Neural progenitor cell (in vitro differentiated cells): ENCODE data around the gene HGD.

Experiments
- EZH2 ChIP-seq: fragments of 200-600 bp; sonication (generic); IDR thresholded peaks from 2 replicates; pipeline ENCODE4 v1.6.1; 2017; ENCODE audit warnings: antibody characterized with exemption, mild to moderate bottlenecking, moderate library complexity
- EZH2phosphoT487 ChIP-seq: fragments of 200-600 bp; sonication (generic); IDR thresholded peaks from 2 replicates; pipeline ENCODE4 v1.6.1; 2017; ENCODE audit warnings: antibody characterized with exemption
- TF ChIP-seq, protein P1 (sequence below): fragments of 200-600 bp; sonication (generic); IDR thresholded peaks from 2 replicates; pipeline ENCODE4 v1.5.1; 2017; ENCODE audit warnings: antibody characterized with exemption, mild to moderate bottlenecking

- TF ChIP-seq, protein P1, sequence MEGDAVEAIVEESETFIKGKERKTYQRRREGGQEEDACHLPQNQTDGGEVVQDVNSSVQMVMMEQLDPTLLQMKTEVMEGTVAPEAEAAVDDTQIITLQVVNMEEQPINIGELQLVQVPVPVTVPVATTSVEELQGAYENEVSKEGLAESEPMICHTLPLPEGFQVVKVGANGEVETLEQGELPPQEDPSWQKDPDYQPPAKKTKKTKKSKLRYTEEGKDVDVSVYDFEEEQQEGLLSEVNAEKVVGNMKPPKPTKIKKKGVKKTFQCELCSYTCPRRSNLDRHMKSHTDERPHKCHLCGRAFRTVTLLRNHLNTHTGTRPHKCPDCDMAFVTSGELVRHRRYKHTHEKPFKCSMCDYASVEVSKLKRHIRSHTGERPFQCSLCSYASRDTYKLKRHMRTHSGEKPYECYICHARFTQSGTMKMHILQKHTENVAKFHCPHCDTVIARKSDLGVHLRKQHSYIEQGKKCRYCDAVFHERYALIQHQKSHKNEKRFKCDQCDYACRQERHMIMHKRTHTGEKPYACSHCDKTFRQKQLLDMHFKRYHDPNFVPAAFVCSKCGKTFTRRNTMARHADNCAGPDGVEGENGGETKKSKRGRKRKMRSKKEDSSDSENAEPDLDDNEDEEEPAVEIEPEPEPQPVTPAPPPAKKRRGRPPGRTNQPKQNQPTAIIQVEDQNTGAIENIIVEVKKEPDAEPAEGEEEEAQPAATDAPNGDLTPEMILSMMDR, result no peak
- TF ChIP-seq EZH2 (no peak), EZH2phosphoT487 (no peak)
These were observed 48.8 kb upstream of the HGD start for GRCh38 chr3:120730576-120731542.
